Mucosa of descending colon (tissue), 3 donors: Measurements from ENCODE around the gene NFIC. TPM values are rescaled to one million over a fixed set of nuclear protein-coding genes. Genes with fewer than 3 reads are reported as not detected.

ENCODE experiments used
- ATAC-seq: fragments of 200-7000 bp; cut with Tn5 transposase; one replicate; pipeline ENCODE4 v1.9.1; 2020; ENCODE audit warnings: mild to moderate bottlenecking, moderate library complexity
- DNase-seq, 3 donors: peaks; one replicate each; pipeline ENCODE4 v3.0.0-alpha.2; 2020
- H3K36me3 ChIP-seq: fragments of 200-600 bp; one replicate; pipeline ENCODE4 v1.8.0; 2021; ENCODE audit warnings: low read depth, mild to moderate bottlenecking
- H3K4me1 ChIP-seq: fragments of 200-600 bp; one replicate; pipeline ENCODE4 v1.8.0; 2021; ENCODE audit warnings: low read depth, mild to moderate bottlenecking
- H3K4me3 ChIP-seq: fragments of 200-600 bp; one replicate; pipeline ENCODE4 v1.8.0; 2021; ENCODE audit warnings: mild to moderate bottlenecking
- H3K9me3 ChIP-seq: fragments of 200-600 bp; one replicate; pipeline ENCODE4 v1.8.0; 2021; ENCODE audit warnings: mild to moderate bottlenecking
- CTCF ChIP-seq: fragments of 200-600 bp; IDR thresholded peaks from one replicate; pipeline ENCODE4 v1.8.0; 2022; ENCODE audit warnings: antibody characterized with exemption, mild to moderate bottlenecking
- intact Hi-C, 2 donors: fragments of 100-400 bp; cut with DNase I in 1 of 2; cut with micrococcal nuclease in 1 of 2; formaldehyde crosslinking; loops; one replicate each; pipeline versions ENCODE4 v1.11.0 to v1.11.1; 2022; cut with DNase I, micrococcal nuclease
- total RNA-seq, 3 donors: library from RNA; stranded (reverse); fragmentation: NEBNext Ultra II Directional in 2 of 3; extraction: Animal tissue kit (Norgen Biotek cat#: 25700) in 2 of 3; gene quantifications; one replicate each; pipeline versions ENCODE4 v1.2.1 to v1.2.4, GENCODE V29; 2021 to 2023
- donor health status: DM: no; HTN: no; CAD: no; lungs with moderate emphysema.
- donor health status: DM: no; HTN: no; CAD: no.
- donor health status: DM: no; HTN: yes; CAD: no.

NFIC gene
- total RNA-seq, 3 donors from 2014 or later: 38.4 to 210 (median 79.3) TPM

- peak; percentile 70 for ATAC-seq
Measured at GRCh38 chr19:3459089-3459881, 92.9 kb downstream of the NFIC start.

GRCh38 chr19:3459965-3460582, 93.7 kb downstream of the NFIC start:
- ATAC-seq: no peak
- Histone ChIP-seq H3K36me3 (no peaks in the 10 kb centered on the region), H3K4me3 (no peak overlapping the region), H3K9me3 (no peaks in the 10 kb centered on the region), H3K4me1 (peaks cover 8% of the 10 kb centered on the region)
- intact Hi-C loops: no loop called here
- TF ChIP-seq CTCF: no peak
- DNase-seq: no peak

More at GRCh38 chr19:3459089-3459881, 92.9 kb downstream of the NFIC start:
- Histone ChIP-seq H3K36me3 (no peaks in the 10 kb centered on the region), H3K9me3 (no peaks in the 10 kb centered on the region), H3K4me1 (peaks cover 8% of the 10 kb centered on the region), H3K4me3 (no peak overlapping the region)
- DNase-seq: peak; percentile 56 to 72 (median 56)
- intact Hi-C loops: no loop called here
- TF ChIP-seq CTCF: no peak

- Histone ChIP-seq H3K9me3 (no peaks in the 10 kb centered on the region), H3K4me1 (peaks cover 3% of the 10 kb centered on the region), H3K4me3 (no peak overlapping the region), H3K36me3 (no peaks in the 10 kb centered on the region)
- TF ChIP-seq CTCF: no peak
- no peak for ATAC-seq
- intact Hi-C loops: no loop called here
- DNase-seq: no peak
Measured at GRCh38 chr19:3462991-3463713, 96.8 kb downstream of the NFIC start.

GRCh38 chr19:3463714-3464586, 97.6 kb downstream of the NFIC start:
- Histone ChIP-seq H3K9me3 (no peaks in the 10 kb centered on the region), H3K4me1 (peaks cover 3% of the 10 kb centered on the region), H3K4me3 (no peak overlapping the region), H3K36me3 (no peaks in the 10 kb centered on the region)
- no peak for TF ChIP-seq CTCF
- ATAC-seq: no peak
- no peak for DNase-seq
- intact Hi-C loops: no loop called here

GRCh38 chr19:3464587-3465235, 98.3 kb downstream of the NFIC start:
- Histone ChIP-seq H3K4me3 (no peak overlapping the region), H3K4me1 (no peaks in the 10 kb centered on the region), H3K36me3 (no peaks in the 10 kb centered on the region), H3K9me3 (no peaks in the 10 kb centered on the region)
- no peak for DNase-seq
- no peak for TF ChIP-seq CTCF
- intact Hi-C loops: no loop called here
- no peak for ATAC-seq
